Hepatocyte (in vitro differentiated cells): ENCODE results near the gene PPP2R3C.

ENCODE experiments used
- CTCF ChIP-seq: fragments of 200-600 bp; sonication (generic); IDR thresholded peaks from 2 replicates; pipeline ENCODE4 v1.5.1; 2016; ENCODE audit warnings: antibody characterized with exemption, mild to moderate bottlenecking; ENCODE audit not compliant: poor library complexity
- EZH2 ChIP-seq: fragments of 200-600 bp; sonication (generic); IDR thresholded peaks from 2 replicates; pipeline ENCODE4 v1.6.1; 2016; ENCODE audit warnings: antibody characterized with exemption, mild to moderate bottlenecking, borderline replicate concordance

GRCh38 chr14:35088514-35088913, 33.3 kb downstream of the PPP2R3C start:
- TF ChIP-seq CTCF (no peak), EZH2 (no peak)
